HCT116 (cell line): ENCODE results near the gene TNC. TPM values are rescaled to one million over a fixed set of nuclear protein-coding genes. Genes with fewer than 3 reads are reported as not detected.

Source experiments
- ATAC-seq: fragments of 200-7000 bp; cut with Tn5 transposase; 2 replicates; pipeline ENCODE4 v1.9.1; 2020; ENCODE audit warnings: mild to moderate bottlenecking, moderate library complexity
- BruUV-seq: library from RNA; stranded (reverse); fragments of 400-500 nt; replicated peaks from 2 replicates; lab custom pipeline; 2021; lab: Mats Ljungman, UMichigan
- CTCF ChIA-PET: fragments of 300-600 bp; sonication (Branson Sonifier 250); formaldehyde crosslinking; loops from one replicate; lab custom pipeline; 2021; ENCODE audit warnings: antibody characterized with exemption; lab: Charles Lee
- POLR2A ChIA-PET: fragments of 300-600, 350-600 bp; sonication (Branson Sonifier 250); formaldehyde crosslinking; loops from one replicate; lab custom pipeline; 2021; ENCODE audit warnings: antibody characterized with exemption; lab: Charles Lee
- RAD21 ChIA-PET, 2 experiments: fragments of 300-600 bp; sonication (Branson Sonifier 250); formaldehyde crosslinking; loops; one replicate each; lab custom pipeline; 2023; ENCODE audit warnings: low total read pairs in 2 of 2; ENCODE audit not compliant: uncharacterized antibody in 2 of 2, unreplicated experiment in 2 of 2, low non-redundant PET in 1 of 2; lab: Charles Lee
- DNase-seq: peaks from one replicate; pipeline ENCODE4 v3.0.0-alpha.2; 2010; ENCODE audit warnings: low read depth, low spot score
- H2AFZ ChIP-seq: fragments of 200-600 bp; shearing (Covaris generic), sonication (generic); 2 replicates; pipeline ENCODE4 v1.6.1; 2017; ENCODE audit warnings: low read depth, mixed run types, mixed read lengths, antibody characterized with exemption, low read length; ENCODE audit not compliant: poor library complexity, severe bottlenecking
- H3K27ac ChIP-seq: 2 replicates; pipeline ENCODE4 v1.5.1; 2012; ENCODE audit warnings: low read depth, low read length
- H3K27me3 ChIP-seq: fragments of 200-600 bp; sonication (generic); 2 replicates; pipeline ENCODE4 v1.6.1; 2016; ENCODE audit warnings: mixed run types, low read length, mixed read lengths; ENCODE audit not compliant: insufficient read depth
- H3K36me3 ChIP-seq, 2 experiments: fragments of 200-500 bp in 1 of 2; fragments of 200-600 bp in 1 of 2; sonication (Bioruptor generic) in 1 of 2; sonication (generic) in 1 of 2; 2 replicates each; pipeline versions ENCODE4 v1.5.1 to v1.6.1; 2014 to 2016; ENCODE audit warnings: low read length in 2 of 2, inconsistent platforms in 1 of 2, mixed read lengths in 1 of 2, mixed run types in 1 of 2; ENCODE audit not compliant: insufficient read depth in 2 of 2, control insufficient read depth in 1 of 2
- H3K4me1 ChIP-seq, 2 experiments: fragments of 200-600 bp in 1 of 2; sonication (generic) in 1 of 2; 2 replicates each; pipeline versions ENCODE4 v1.5.1 to v1.6.1; 2012 to 2017; ENCODE audit warnings: low read length in 2 of 2, inconsistent platforms in 1 of 2, mild to moderate bottlenecking in 1 of 2, mixed read lengths in 1 of 2, mixed run types in 1 of 2, moderate library complexity in 1 of 2; ENCODE audit not compliant: insufficient read depth in 2 of 2, control insufficient read depth in 1 of 2
- H3K4me2 ChIP-seq: fragments of 200-600 bp; sonication (generic); 2 replicates; pipeline ENCODE4 v1.6.1; 2017; ENCODE audit warnings: mixed run types, low read length, mixed read lengths
- H3K4me3 ChIP-seq, 2 experiments: fragments of 200-600 bp in 1 of 2; sonication (generic) in 1 of 2; replicated peaks in 1 of 2; 2 replicates each; pipeline ENCODE4 v1.5.1; 2011 to 2016; ENCODE audit warnings: low read length in 2 of 2, control low read depth in 1 of 2, low read depth in 1 of 2, mild to moderate bottlenecking in 1 of 2, mixed read lengths in 1 of 2, mixed run types in 1 of 2
- H3K79me2 ChIP-seq: fragments of 200-600 bp; sonication (generic); 2 replicates; pipeline ENCODE4 v1.6.1; 2017; ENCODE audit warnings: mild to moderate bottlenecking, mixed run types, low read length, moderate library complexity, mixed read lengths; ENCODE audit not compliant: insufficient read depth
- H3K9ac ChIP-seq: fragments of 200-600 bp; sonication (generic); 2 replicates; pipeline ENCODE4 v1.6.1; 2016; ENCODE audit warnings: low read length, mixed read lengths
- H3K9me2 ChIP-seq: fragments of 200-600 bp; sonication (generic), shearing (Covaris generic); 2 replicates; pipeline ENCODE4 v1.6.1; 2017; ENCODE audit warnings: mixed run types, mild to moderate bottlenecking, moderate library complexity; ENCODE audit not compliant: insufficient read depth
- H3K9me3 ChIP-seq, 2 experiments: fragments of 200-500 bp in 1 of 2; fragments of 200-600 bp in 1 of 2; sonication (Bioruptor generic) in 1 of 2; sonication (generic) in 1 of 2; 2 replicates each; pipeline ENCODE4 v1.6.1; 2014 to 2017; ENCODE audit warnings: low read length in 2 of 2, mixed read lengths in 2 of 2, inconsistent platforms in 1 of 2, low read depth in 1 of 2, mild to moderate bottlenecking in 1 of 2, mixed run types in 1 of 2, moderate library complexity in 1 of 2; ENCODE audit not compliant: control insufficient read depth in 1 of 2, insufficient read depth in 1 of 2
- H4K20me1 ChIP-seq: fragments of 200-600 bp; sonication (generic), shearing (Covaris generic); 2 replicates; pipeline ENCODE4 v1.6.1; 2017; ENCODE audit warnings: mixed run types, mild to moderate bottlenecking, moderate library complexity; ENCODE audit not compliant: insufficient read depth
- CBX3 ChIP-seq: IDR thresholded peaks from 2 replicates; pipeline ENCODE4 v1.6.1; 2012; ENCODE audit warnings: low read depth
- CEBPB ChIP-seq: IDR thresholded peaks from 2 replicates; pipeline ENCODE4 v1.6.1; 2012; ENCODE audit warnings: low read depth
- EZH2phosphoT487 ChIP-seq: fragments of 200-600 bp; IDR thresholded peaks from 2 replicates; pipeline ENCODE4 v1.6.1; 2018; ENCODE audit warnings: antibody characterized with exemption, borderline replicate concordance
- FOSL1 ChIP-seq: IDR thresholded peaks from 2 replicates; pipeline ENCODE4 v1.6.1; 2012; ENCODE audit warnings: low read depth
- JUND ChIP-seq: IDR thresholded peaks from 2 replicates; pipeline ENCODE4 v1.6.1; 2012
- POLR2A ChIP-seq: IDR thresholded peaks from 2 replicates; pipeline ENCODE4 v1.7.0; 2011; ENCODE audit warnings: borderline replicate concordance; ENCODE audit not compliant: insufficient read depth, insufficient read length; ENCODE audit errors: extremely low read depth
- SIN3A ChIP-seq: IDR thresholded peaks from 2 replicates; pipeline ENCODE4 v1.6.1; 2012; ENCODE audit warnings: low read depth
- TCF7L2 ChIP-seq: IDR thresholded peaks from 2 replicates; pipeline ENCODE4 v1.7.0; 2011; ENCODE audit warnings: borderline replicate concordance, inconsistent platforms; ENCODE audit not compliant: insufficient read depth, insufficient read length; ENCODE audit errors: extremely low read depth
- YY1 ChIP-seq: IDR thresholded peaks from 2 replicates; pipeline ENCODE4 v1.6.1; 2011; ENCODE audit warnings: low read length, low read depth, moderate library complexity, mild to moderate bottlenecking; ENCODE audit not compliant: insufficient replicate concordance; ENCODE audit errors: extremely low read depth
- ZNF274 ChIP-seq: fragments of 200-500 bp; sonication (Bioruptor generic); IDR thresholded peaks from 2 replicates; pipeline ENCODE4 v1.6.1; 2014; ENCODE audit warnings: mild to moderate bottlenecking, low read depth, low read length, inconsistent platforms
- intact Hi-C: fragments of 100-400 bp; cut with micrococcal nuclease; formaldehyde crosslinking; loops from 2 replicates; pipeline ENCODE4 v1.10.0; 2022
- total RNA-seq: library from RNA; stranded (reverse); gene quantifications from one replicate; pipeline ENCODE4 v1.2.1, GENCODE V29; 2021; ENCODE audit not compliant: unreplicated experiment
- TF ChIP-seq, protein P1 (sequence below): IDR thresholded peaks from 2 replicates; pipeline ENCODE4 v1.6.1; 2012; ENCODE audit warnings: low read depth

TNC gene
- total RNA-seq, 1 experiment from 2014 or later = 0.49 TPM

DNA sequence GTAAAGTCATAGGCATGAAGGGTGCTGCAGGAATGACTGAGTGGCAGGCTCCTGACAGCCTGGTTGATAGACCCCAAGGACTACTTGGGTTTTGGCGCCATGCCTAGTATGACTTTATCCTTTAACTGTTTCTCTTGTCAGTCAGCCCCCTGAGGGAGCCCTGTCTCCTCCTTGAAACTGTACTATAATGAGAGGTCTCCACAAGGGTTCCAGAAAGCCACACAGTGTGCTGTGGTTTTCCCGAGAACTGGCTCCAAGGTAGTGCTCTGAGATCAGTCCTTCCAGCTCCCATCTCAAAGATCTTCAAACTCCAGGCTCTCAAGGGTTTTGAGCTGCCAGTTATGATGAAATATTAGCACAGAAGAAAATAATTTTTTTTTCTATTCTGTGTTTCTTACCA, 26.7 kb upstream of the TNC start:
- Histone ChIP-seq H3K9ac (no peak overlapping the region), H3K27ac (no peak overlapping the region), H3K9me2 (0 out of 2 replicates have a peak, but pooled peaks cover 3% of the 10 kb centered on the region), H2AFZ (no peak overlapping the region), H4K20me1 (no peaks in the 10 kb centered on the region), H3K36me3 (no peaks in the 10 kb centered on the region), H3K4me2 (no peak overlapping the region), H3K9me3 (no peaks in the 10 kb centered on the region; a peak in 1 of 4 replicates), H3K27me3 (peaks cover 3% of the 10 kb centered on the region; the same call in 1 of the 2 replicates), H3K79me2 (no peaks in the 10 kb centered on the region), H3K4me3 (no peak overlapping the region), H3K4me1 (no peaks in the 10 kb centered on the region)
- no TSS peak for BruUV-seq
- ATAC-seq (no peak), DNase-seq (no peak)
- CTCF ChIA-PET = no interaction called here
- RAD21 ChIA-PET = no interaction called here
- POLR2A ChIA-PET = no interaction called here
- intact Hi-C loops = no loop called here
- TF ChIP-seq ZNF274 (no peak), CEBPB (no peak), TCF7L2 (no peak), POLR2A (no peak), YY1 (no peak), SIN3A (no peak)

DNA sequence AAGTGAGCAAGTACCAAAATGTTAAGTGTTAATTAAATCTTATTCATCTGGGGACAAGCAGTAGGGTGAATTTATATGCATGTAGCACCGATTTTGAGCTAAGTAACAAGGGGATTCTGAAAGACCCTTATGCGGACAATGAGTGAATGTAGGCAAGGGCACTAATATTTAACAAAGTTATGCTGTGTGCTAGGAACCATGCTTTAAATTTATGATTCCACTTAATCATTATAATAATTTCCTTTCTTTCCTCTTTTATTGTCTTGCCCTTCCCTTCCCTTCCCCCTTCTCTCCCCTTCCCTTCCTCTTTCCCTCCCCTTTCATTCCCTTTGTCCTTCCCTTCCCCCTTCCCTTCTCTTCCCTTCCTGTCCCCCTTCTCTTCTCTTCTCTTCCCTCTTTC, 25.7 kb upstream of the TNC start:
- Histone ChIP-seq H3K9ac (no peak overlapping the region), H3K79me2 (no peaks in the 10 kb centered on the region), H3K9me3 (no peaks in the 10 kb centered on the region; a peak in 1 of 4 replicates), H3K4me2 (no peak overlapping the region), H3K9me2 (0 out of 2 replicates have a peak, but pooled peaks cover 3% of the 10 kb centered on the region), H3K36me3 (no peaks in the 10 kb centered on the region), H4K20me1 (no peaks in the 10 kb centered on the region), H3K4me1 (no peaks in the 10 kb centered on the region), H2AFZ (no peak overlapping the region), H3K4me3 (no peak overlapping the region), H3K27me3 (peaks cover 3% of the 10 kb centered on the region; the same call in 1 of the 2 replicates), H3K27ac (no peak overlapping the region)
- ATAC-seq (no peak), DNase-seq (no peak)
- ChIA-PET CTCF (no interaction called here), POLR2A (no interaction called here), RAD21 (no interaction called here)
- TF ChIP-seq CBX3 (no peak), FOSL1 (no peak), EZH2phosphoT487 (no peak), JUND (no peak)
- TF ChIP-seq, protein P1, sequence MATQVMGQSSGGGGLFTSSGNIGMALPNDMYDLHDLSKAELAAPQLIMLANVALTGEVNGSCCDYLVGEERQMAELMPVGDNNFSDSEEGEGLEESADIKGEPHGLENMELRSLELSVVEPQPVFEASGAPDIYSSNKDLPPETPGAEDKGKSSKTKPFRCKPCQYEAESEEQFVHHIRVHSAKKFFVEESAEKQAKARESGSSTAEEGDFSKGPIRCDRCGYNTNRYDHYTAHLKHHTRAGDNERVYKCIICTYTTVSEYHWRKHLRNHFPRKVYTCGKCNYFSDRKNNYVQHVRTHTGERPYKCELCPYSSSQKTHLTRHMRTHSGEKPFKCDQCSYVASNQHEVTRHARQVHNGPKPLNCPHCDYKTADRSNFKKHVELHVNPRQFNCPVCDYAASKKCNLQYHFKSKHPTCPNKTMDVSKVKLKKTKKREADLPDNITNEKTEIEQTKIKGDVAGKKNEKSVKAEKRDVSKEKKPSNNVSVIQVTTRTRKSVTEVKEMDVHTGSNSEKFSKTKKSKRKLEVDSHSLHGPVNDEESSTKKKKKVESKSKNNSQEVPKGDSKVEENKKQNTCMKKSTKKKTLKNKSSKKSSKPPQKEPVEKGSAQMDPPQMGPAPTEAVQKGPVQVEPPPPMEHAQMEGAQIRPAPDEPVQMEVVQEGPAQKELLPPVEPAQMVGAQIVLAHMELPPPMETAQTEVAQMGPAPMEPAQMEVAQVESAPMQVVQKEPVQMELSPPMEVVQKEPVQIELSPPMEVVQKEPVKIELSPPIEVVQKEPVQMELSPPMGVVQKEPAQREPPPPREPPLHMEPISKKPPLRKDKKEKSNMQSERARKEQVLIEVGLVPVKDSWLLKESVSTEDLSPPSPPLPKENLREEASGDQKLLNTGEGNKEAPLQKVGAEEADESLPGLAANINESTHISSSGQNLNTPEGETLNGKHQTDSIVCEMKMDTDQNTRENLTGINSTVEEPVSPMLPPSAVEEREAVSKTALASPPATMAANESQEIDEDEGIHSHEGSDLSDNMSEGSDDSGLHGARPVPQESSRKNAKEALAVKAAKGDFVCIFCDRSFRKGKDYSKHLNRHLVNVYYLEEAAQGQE = no peak
- intact Hi-C loops = no loop called here
- no TSS peak for BruUV-seq
